ENCODE results near the gene SAMHD1. TPM values are rescaled to one million over a fixed set of nuclear protein-coding genes. Genes with fewer than 3 reads are reported as not detected.

Gene SAMHD1
- total RNA-seq, 2 experiments from 2014 or later = 318 to 346 TPM

DNA sequence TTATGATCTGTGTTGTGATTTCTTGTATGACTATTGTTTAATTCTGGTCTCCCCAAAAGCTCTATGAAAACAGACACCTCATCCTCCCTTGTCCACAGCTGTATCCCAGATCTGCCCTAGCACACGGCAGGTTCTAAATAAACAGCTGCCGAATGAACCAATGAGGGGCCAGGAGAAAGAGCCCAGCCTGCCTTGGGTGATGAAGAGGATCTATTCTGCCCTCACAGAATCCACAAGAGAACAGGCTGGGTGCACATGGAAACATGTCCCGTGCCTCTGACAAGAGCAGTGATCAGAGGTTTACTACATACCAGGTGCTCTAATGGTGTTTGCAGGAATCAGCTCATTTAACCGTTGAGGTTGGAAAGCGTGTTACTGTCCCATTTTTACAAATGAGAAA is 91.2 kb downstream of the SAMHD1 start:
- POLR2A ChIA-PET = interaction anchor here (0.6 kb wide), 1 partner anchor 255 kb away, joined by 5 read pairs; no protein-coding TSS in a partner anchor
- DNase-seq (no peak), ATAC-seq (no peak)
- H3K9me3 Mint-ChIP-seq (ENCODE audit: insufficient read depth) = no peaks in the 10 kb centered on the region
- no peaks in the 10 kb centered on the region for H3K36me3 Mint-ChIP-seq (ENCODE audit: low read depth)
- no peak overlapping the region for H3K4me3 Mint-ChIP-seq
- CTCF ChIA-PET = interaction anchor here (1.0 to 3.0 kb wide), 4 partner anchors 24 to 52 kb away, joined by 3 to 12 read pairs (median 6); no protein-coding TSS in a partner anchor
- H3K27ac Mint-ChIP-seq = no peak overlapping the region
- peaks cover 28% of the 10 kb centered on the region for H3K4me1 Mint-ChIP-seq (ENCODE audit: low read depth)
- H3K27me3 Mint-ChIP-seq (ENCODE audit: low read depth) = peaks cover 17% of the 10 kb centered on the region

DNA sequence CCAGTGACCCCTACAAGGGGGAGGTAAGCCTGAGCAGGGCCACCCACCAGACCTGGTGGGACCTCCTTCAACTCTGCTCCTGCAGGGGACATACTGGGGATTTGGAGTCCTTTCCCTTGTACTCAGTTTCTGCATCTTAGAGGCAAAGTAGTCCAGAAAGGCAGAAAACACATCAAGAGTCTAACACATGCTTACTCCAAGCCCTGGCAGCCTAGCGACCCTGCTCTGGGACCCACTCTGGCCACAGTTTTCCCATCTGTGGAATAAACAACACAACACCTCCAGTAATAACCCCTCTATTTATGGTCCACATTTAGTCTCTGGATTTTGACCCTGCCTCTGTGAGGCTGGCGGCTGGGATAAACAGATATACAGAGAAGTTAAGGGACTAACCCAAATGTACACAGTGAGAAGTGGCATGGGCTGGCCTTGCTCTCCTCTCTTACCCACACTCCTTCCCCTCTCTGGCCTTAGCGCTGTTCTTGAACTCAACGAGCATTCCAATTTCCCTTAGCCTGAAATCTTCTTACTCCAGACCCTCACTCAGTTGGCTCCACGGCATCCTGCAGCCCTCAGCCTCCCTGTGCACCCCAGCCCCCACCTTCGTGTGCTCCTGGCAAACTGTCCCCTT is 91.7 kb downstream of the SAMHD1 start:
- ChIA-PET CTCF (interaction anchor here (1.1 to 3.0 kb wide), 4 partner anchors 23 to 86 kb away, joined by 3 to 12 read pairs (median 6); partner anchors contain the start of gene DSN1), POLR2A (no interaction called here)
- Mint-ChIP-seq H3K9me3 (ENCODE audit: insufficient read depth) (no peaks in the 10 kb centered on the region), H3K27ac (no peak overlapping the region), H3K4me3 (no peak overlapping the region), H3K27me3 (ENCODE audit: low read depth) (peaks cover 12% of the 10 kb centered on the region), H3K36me3 (ENCODE audit: low read depth) (no peaks in the 10 kb centered on the region), H3K4me1 (ENCODE audit: low read depth) (peaks cover 24% of the 10 kb centered on the region)
- ATAC-seq (no peak), DNase-seq (no peak)

DNA sequence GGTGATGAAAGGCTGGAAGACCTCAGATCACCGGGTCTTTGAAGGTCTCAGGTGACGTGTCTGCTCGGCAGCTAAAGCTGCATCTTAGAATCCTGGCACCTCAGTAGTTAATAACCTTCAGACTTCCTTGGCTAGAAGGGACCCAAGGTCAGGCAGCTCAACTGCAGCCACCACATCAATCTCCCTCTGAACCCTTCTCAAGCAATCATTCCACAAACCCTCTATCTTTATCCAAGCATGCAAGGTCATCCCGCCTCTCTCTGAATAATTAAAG is 92.3 kb downstream of the SAMHD1 start:
- CTCF ChIA-PET = interaction anchor here (0.7 to 3.0 kb wide), 5 partner anchors 23 to 359 kb away, joined by 3 to 12 read pairs (median 4); partner anchors contain the start of gene DSN1
- POLR2A ChIA-PET = no interaction called here

DNA sequence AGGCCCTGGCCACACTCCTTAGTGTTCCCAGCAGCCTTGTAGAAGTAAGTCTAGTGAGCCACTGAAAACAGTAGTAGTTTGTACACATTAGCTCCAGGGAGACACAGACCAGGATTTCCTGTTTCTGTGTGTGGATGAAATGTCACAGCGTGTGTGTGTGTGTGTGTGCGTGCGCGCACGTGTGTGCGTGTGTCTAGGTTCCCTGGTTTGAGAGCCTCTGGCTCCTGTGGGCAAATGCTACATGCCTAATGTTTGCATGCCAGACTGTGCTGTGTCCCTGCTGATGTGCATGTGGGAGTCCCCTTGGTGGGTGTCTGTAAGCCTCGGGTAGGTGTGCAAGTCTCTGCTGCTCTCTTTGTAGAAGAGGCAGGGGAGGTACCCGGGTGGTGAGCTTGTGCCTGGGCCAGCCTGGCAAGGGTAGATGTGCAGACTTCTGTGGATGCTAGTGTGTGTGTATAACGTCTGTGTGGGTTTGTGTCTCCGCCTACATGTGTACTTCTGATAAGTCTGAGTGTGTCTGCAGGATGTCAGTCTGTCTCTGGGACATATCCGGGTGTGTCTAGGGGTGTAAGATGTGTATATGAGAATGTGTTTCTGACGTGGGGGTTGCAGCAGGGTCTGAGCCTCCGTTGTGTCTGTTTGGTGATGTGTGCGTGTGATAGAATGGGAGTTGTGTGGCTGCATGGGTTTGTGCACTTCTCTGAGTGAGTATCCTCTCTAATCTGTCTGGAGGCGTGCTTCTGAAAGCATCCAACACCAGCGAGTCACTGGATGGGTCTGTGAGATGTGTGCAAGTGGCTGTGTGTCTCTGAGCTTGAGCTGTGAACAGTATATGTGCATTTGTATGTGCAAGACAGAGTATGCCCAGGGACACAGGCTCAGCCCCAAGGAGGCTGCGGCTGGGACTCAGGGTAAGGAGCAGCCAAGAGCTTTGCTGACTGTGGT is 94.5 kb downstream of the SAMHD1 start:
- DNase-seq = peak; percentile 73
- peak; percentile 71 for ATAC-seq
- Mint-ChIP-seq H3K9me3 (ENCODE audit: insufficient read depth) (no peaks in the 10 kb centered on the region), H3K36me3 (ENCODE audit: low read depth) (no peaks in the 10 kb centered on the region), H3K4me3 (no peak overlapping the region), H3K27ac (peak overlapping the region; percentile 4), H3K27me3 (ENCODE audit: low read depth) (peaks cover 8% of the 10 kb centered on the region), H3K4me1 (ENCODE audit: low read depth) (peaks cover 17% of the 10 kb centered on the region)
- CTCF ChIA-PET = interaction anchor here (1.1 to 4.8 kb wide), 4 partner anchors 15 to 48 kb away, joined by 4 to 28 read pairs (median 12); no protein-coding TSS in a partner anchor
- POLR2A ChIA-PET = interaction anchor here (0.9 to 2.7 kb wide), 3 partner anchors 10 to 21 kb away, joined by 4 to 13 read pairs (median 4); no protein-coding TSS in a partner anchor

More for the DNA sequence above, 92.3 kb downstream of the SAMHD1 start:
- H3K4me1 Mint-ChIP-seq (ENCODE audit: low read depth) = peaks cover 21% of the 10 kb centered on the region
- no peak overlapping the region for H3K27ac Mint-ChIP-seq
- no peaks in the 10 kb centered on the region for H3K9me3 Mint-ChIP-seq (ENCODE audit: insufficient read depth)
- H3K36me3 Mint-ChIP-seq (ENCODE audit: low read depth) = no peaks in the 10 kb centered on the region
- no peak for DNase-seq
- ATAC-seq = no peak
- peaks cover 9% of the 10 kb centered on the region for H3K27me3 Mint-ChIP-seq (ENCODE audit: low read depth)
- H3K4me3 Mint-ChIP-seq = no peak overlapping the region

DNA sequence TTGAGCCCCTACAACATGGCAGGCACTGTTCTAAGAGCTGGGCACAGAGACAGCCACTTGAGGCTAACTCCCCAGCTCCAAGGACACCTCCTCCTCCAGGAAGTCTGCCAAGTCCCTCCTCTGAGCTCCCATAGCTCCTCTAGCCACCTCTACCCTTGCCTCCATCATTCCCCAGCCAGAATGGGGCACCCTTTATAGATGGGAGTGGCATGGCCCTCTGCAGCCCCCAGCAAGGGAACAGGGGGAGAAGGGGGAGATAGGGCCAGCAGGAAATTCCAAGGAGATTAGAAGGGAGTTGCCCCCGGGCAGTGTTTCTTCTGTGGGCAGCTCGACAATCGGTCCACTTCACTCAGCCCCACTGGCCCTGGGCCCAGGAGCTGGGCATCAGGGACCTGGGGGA is 95.3 kb downstream of the SAMHD1 start:
- Mint-ChIP-seq H3K4me1 (ENCODE audit: low read depth) (peaks cover 17% of the 10 kb centered on the region), H3K27ac (peak overlapping the region; percentile 44), H3K36me3 (ENCODE audit: low read depth) (no peaks in the 10 kb centered on the region), H3K27me3 (ENCODE audit: low read depth) (peaks cover under 1% of the 10 kb centered on the region), H3K9me3 (ENCODE audit: insufficient read depth) (no peaks in the 10 kb centered on the region), H3K4me3 (no peak overlapping the region)
- CTCF ChIA-PET = interaction anchor here (1.1 to 4.8 kb wide), 5 partner anchors 8 to 48 kb away, joined by 4 to 28 read pairs (median 7); a partner anchor contains a TSS
- POLR2A ChIA-PET = interaction anchor here (0.9 to 2.7 kb wide), 4 partner anchors 9 to 22 kb away, joined by 3 to 13 read pairs (median 4); no protein-coding TSS in a partner anchor
- ATAC-seq (no peak), DNase-seq (no peak)

DNA sequence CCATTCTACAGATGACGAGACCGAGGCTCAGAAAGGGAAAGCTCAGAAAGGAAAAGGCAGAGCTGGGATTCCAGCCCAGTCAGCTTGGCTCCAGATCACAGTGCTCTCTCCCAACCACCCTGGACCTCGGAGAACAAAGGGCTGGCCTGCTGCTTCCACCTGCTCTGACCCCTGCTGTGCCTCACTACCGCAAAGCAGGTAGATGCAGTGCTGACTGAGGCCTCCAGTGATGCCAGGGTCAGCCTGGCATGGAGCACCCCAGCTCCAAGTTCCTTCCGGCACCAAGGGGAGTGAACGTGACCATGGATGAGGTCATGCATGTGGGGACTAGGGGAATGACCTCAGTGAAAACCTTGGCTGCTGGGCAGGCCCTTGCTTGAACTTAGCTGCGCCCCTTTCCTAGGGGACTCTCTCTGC is 96.3 kb downstream of the SAMHD1 start:
- H3K4me1 Mint-ChIP-seq (ENCODE audit: low read depth) = peaks cover 17% of the 10 kb centered on the region
- CTCF ChIA-PET = interaction anchor here (2.1 to 4.8 kb wide), 3 partner anchors 9 to 47 kb away, joined by 7 to 28 read pairs (median 17); a partner anchor contains a TSS
- no peak overlapping the region for H3K4me3 Mint-ChIP-seq

DNA sequence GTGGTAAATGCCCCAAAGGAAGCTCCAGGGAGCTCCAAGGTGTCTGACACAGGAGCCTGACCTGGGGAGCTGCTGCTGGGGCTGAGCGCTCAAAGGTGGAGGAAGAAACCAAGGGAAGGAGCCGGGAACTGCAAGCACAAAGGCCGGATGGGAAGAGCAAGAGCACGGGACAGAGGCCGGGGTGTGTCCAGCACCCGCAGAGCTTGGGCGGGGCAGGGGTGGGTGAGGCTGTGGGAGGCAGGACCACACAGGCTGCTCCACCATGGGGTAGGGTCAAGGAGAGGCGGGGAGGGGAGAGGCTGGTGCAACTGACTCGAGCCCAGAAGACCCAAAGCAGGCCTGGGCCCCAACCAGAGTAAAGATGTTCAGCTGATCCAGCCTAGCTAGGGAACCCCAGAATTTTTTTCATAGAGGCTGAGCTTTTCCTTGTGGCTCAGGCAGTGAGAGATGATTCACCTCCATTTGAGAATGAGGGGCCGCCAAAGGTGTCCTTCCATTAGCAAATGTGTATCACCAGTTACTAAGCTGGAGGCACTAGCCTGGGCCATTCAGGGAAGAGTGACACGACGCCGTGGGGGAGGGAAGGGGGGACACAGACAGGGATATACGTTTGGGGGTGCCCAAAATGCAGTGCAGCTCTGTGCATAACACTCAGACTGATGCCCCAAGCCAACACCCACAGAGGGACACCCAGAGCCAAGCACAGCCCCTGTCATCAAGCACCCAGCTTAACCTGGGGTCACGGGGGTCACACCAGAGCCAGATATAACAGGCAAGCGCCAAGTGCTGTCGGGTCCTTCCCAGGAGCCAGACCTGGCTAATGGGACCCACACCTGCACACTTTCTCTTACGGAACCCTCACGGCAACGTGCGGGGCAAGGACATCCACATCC is 96.9 kb downstream of the SAMHD1 start:
- DNase-seq (no peak), ATAC-seq (no peak)
- H3K27ac Mint-ChIP-seq = no peak overlapping the region
- POLR2A ChIA-PET = interaction anchor here (0.6 to 2.7 kb wide), 4 partner anchors 9 to 1523 kb away, joined by 3 to 13 read pairs (median 4); no protein-coding TSS in a partner anchor
- no peaks in the 10 kb centered on the region for H3K9me3 Mint-ChIP-seq (ENCODE audit: insufficient read depth)
- H3K27me3 Mint-ChIP-seq (ENCODE audit: low read depth) = no peaks in the 10 kb centered on the region
- H3K36me3 Mint-ChIP-seq (ENCODE audit: low read depth) = no peaks in the 10 kb centered on the region
- H3K4me3 Mint-ChIP-seq = no peak overlapping the region
- H3K4me1 Mint-ChIP-seq (ENCODE audit: low read depth) = peaks cover 17% of the 10 kb centered on the region
- CTCF ChIA-PET = interaction anchor here (0.9 to 4.8 kb wide), 5 partner anchors 9 to 242 kb away, joined by 3 to 28 read pairs (median 7); a partner anchor contains a TSS

More for the DNA sequence above, 96.3 kb downstream of the SAMHD1 start:
- no peak overlapping the region for H3K27ac Mint-ChIP-seq
- no peak for ATAC-seq
- POLR2A ChIA-PET = interaction anchor here (0.8 to 2.7 kb wide), 3 partner anchors 18 to 21 kb away, joined by 3 to 13 read pairs (median 3); no protein-coding TSS in a partner anchor
- no peaks in the 10 kb centered on the region for H3K36me3 Mint-ChIP-seq (ENCODE audit: low read depth)
- H3K9me3 Mint-ChIP-seq (ENCODE audit: insufficient read depth) = no peaks in the 10 kb centered on the region
- H3K27me3 Mint-ChIP-seq (ENCODE audit: low read depth) = no peaks in the 10 kb centered on the region
- no peak for DNase-seq

DNA sequence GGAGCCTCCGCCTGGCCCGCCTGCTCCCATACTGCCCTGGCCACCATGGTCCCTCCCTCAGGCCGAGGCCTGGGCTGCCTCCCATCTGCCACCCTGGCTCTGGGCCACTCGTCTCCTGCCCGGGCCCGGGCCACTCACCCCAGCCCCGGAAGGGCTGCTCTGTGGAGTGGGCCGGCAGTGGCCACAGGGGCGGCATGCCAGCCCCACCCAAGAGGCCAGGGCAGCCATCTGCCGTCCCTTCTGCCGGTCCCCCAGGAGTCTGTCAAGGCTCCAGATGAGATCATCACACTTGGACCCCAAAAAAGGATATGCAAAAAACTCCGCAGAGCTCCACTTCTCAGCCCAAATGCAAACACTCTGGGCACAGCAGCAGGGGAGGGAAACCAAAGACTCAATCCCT is 99.3 kb downstream of the SAMHD1 start:
- Mint-ChIP-seq H3K4me3 (no peak overlapping the region), H3K9me3 (ENCODE audit: insufficient read depth) (no peaks in the 10 kb centered on the region), H3K36me3 (ENCODE audit: low read depth) (no peaks in the 10 kb centered on the region), H3K27me3 (ENCODE audit: low read depth) (no peaks in the 10 kb centered on the region), H3K27ac (no peak overlapping the region), H3K4me1 (ENCODE audit: low read depth) (peaks cover 14% of the 10 kb centered on the region)
- DNase-seq = no peak
- ChIA-PET POLR2A (no interaction called here), CTCF (interaction anchor here (1.0 to 1.3 kb wide), 3 partner anchors 11 to 44 kb away, joined by 3 to 4 read pairs (median 3); a partner anchor contains a TSS)
- ATAC-seq = no peak

DNA sequence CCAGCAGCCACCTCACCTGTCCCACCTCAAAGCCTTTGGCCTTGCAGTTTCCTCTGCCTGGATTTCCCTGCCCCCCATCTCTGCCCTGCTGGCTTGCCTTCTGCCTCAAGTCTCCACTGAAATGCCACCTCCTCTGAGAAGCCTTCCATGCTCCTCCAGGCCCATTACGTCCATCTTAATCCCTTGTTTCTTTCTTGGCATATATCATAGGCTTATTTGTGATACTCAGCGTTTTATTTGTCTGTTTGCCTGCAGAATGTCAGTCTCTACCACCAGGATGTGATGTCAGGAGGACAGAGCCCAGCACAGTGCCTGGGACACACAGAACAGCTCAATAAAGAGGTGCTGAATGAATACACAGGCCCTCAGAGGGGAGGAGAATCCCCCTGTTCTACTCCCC is 100.0 kb downstream of the SAMHD1 start:
- POLR2A ChIA-PET = no interaction called here
- no peaks in the 10 kb centered on the region for H3K9me3 Mint-ChIP-seq (ENCODE audit: insufficient read depth)
- H3K36me3 Mint-ChIP-seq (ENCODE audit: low read depth) = no peaks in the 10 kb centered on the region
- H3K27ac Mint-ChIP-seq = no peak overlapping the region
- H3K4me3 Mint-ChIP-seq = no peak overlapping the region
- CTCF ChIA-PET = interaction anchor here (1.0 to 1.3 kb wide), 2 partner anchors 24 to 43 kb away, joined by 3 to 4 read pairs; no protein-coding TSS in a partner anchor
- H3K4me1 Mint-ChIP-seq (ENCODE audit: low read depth) = peaks cover 7% of the 10 kb centered on the region
- ATAC-seq = no peak
- DNase-seq = no peak
- H3K27me3 Mint-ChIP-seq (ENCODE audit: low read depth) = no peaks in the 10 kb centered on the region

DNA sequence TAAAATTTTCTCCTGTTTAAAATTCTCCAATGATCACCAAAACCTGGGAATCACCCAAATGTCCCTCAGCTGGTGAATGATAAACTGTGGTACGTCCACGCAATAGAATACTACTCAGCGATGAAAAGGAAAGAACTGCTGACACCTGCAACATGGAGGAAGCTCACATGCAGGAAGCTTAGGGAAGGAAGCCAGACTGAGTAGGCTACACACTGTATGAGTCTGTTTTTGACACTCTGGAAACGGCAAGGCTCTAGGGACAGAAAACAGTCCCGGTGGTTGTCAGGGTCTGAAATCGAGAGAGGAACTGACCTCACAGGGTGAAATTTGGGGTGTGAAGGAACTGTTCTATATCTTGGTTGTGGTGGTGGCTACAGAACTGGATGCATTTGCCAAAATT is 100.7 kb downstream of the SAMHD1 start:
- H3K9me3 Mint-ChIP-seq (ENCODE audit: insufficient read depth) = no peaks in the 10 kb centered on the region
- H3K27ac Mint-ChIP-seq = no peak overlapping the region
- CTCF ChIA-PET = interaction anchor here (2.3 kb wide), 1 partner anchor 42 kb away, joined by 9 read pairs; no protein-coding TSS in a partner anchor
- H3K36me3 Mint-ChIP-seq (ENCODE audit: low read depth) = no peaks in the 10 kb centered on the region
- no peak for ATAC-seq
- peaks cover 4% of the 10 kb centered on the region for H3K4me1 Mint-ChIP-seq (ENCODE audit: low read depth)
- POLR2A ChIA-PET = no interaction called here
- no peaks in the 10 kb centered on the region for H3K27me3 Mint-ChIP-seq (ENCODE audit: low read depth)
- no peak for DNase-seq
- no peak overlapping the region for H3K4me3 Mint-ChIP-seq

All from activated CD8-positive, alpha-beta T cell treated with anti-CD3 and anti-CD28 coated beads, Interleukin-2, amount 10 ng/mL, durations not matched to agents 7 days and 5 days (primary cell).